ENCODE measurements around the gene DUOXA2.
"Not testable (repeated sequence)": the region's sequence is repeated elsewhere in the genome, so short reads cannot be mapped to it uniquely, and the experiment has no call there.

The DUOXA2 gene

DNA sequence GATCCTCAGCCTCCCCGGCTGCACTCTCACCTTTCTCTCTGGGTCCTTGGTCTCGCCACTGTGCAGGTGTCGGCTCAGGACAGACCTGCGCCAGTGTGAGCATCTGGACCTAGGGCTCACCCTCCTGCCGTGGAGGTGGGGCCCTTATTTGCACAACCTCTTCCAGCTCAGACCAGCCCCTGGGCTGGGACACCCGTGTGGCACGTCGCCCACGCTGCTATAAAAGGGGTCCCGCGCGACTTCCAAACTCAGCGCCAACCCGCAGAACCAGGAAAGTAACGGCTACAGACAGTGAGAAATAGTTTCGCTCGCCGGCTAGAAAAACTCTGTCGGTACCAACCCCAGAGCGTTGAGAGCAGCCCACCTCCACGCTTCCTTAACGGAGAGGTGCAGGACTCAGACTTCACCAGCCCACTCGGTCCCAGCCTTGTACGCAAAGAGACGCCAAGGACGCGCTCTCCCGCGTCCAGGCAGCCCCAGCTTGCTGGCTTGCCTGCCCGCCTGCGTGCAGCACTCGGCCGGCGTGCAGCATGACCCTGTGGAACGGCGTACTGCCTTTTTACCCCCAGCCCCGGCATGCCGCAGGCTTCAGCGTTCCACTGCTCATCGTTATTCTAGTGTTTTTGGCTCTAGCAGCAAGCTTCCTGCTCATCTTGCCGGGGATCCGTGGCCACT, at the start of gene DUOXA2, which contains the start of gene DUOX2:
Gene DUOXA2 (plus strand): TSS at position 251 of the 675 bp plus-strand sequence. CDS start 280 bp downstream, at position 531.
Gene DUOX2 (minus strand): TSS at position 97 of the 675 bp plus-strand sequence. CDS start 761 bp downstream, outside the sequence.
- peak; percentile 8 for DNase-seq (ENCODE audit: low spot score)

- peak; percentile 79 for DNase-seq (ENCODE audit: low spot score)
These were observed 49.7 kb upstream of the DUOXA2 start for GRCh38 chr15:45064386-45064785.

GRCh38 chr15:45069942-45070360, 44.2 kb upstream of the DUOXA2 start:
- not testable (repeated sequence) for DNase-seq (ENCODE audit: low spot score)

GRCh38 chr15:45073602-45074001, 40.5 kb upstream of the DUOXA2 start:
- DNase-seq (ENCODE audit: low spot score) = not testable (repeated sequence)

DNA sequence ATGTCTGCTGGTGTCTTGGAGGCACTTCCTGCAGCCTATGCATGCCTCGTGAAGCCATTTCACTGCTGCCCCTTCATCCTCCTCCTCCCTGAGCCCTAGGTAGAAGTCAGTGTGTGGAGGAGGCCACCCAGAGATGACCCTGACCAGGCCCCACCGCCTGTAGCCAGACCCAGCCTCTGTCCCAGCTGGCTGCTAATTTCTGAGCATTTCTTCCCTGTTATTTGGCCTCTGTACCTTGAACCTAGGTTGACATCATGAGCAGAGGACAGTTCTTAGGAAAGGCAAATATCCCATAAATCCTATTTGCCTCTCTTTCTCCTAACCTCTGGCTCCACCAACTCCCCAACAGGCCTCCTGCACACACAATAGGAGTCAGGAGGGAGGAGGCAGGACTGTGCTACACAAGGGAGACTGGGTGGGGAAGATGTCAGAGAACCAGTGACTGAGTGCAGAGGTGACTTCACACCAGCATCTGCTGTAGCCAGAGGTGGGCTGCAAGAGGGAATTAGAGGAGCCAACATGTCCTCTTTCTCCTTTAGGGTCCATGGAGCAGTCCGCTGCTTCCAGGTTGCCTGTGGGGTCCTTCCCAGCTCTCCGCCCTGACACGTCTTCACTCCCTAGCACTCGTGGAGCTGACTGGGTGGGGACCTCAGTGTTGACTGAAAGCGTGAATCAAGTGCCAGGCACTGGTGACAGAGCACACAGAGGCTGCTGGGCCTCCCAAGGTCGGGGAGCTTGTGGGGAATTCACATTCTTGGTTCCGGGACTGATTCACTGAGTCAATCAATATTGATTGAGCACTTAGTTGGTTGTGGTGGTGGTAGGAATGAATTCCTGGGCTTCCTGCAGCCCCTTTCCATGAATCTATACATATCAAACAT, 38.4 kb upstream of the DUOXA2 start:
- DNase-seq (ENCODE audit: low spot score) = not testable (repeated sequence)

GRCh38 chr15:45077391-45077790, 36.7 kb upstream of the DUOXA2 start:
- not testable (repeated sequence) for DNase-seq (ENCODE audit: low spot score)

- DNase-seq (ENCODE audit: low spot score) = not testable (repeated sequence)
These were observed 34.9 kb upstream of the DUOXA2 start for GRCh38 chr15:45079201-45079600.

DNA sequence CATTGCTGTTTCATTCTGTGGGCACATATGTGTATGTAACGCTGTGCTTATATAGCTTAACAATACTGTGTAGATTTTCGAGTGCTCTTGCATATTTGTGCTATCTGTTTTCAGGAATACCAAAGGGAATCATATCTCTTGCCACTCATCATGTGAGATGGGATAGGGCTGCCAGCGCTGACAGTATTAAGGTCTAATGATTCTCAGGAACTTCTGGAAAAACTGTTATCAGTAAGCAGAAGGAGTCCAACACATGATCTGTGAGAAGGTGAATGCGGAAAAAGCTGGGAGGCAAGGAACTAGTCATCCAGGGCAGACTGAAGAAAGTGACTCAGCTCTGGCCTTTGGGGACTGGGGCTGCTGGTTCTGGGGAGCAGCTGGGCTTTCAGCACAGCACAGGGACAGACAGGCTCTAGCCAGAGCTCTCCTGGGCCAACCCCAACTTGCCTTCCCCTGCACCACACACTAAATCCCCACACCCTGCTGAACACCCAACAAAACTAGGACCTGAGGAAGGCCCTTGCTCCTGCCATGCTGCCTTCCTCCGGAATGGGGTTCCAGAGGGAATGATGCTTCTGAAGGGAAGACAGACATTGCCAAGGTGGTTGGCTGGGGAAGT, 34.4 kb upstream of the DUOXA2 start:
- not testable (repeated sequence) for DNase-seq (ENCODE audit: low spot score)

DNA sequence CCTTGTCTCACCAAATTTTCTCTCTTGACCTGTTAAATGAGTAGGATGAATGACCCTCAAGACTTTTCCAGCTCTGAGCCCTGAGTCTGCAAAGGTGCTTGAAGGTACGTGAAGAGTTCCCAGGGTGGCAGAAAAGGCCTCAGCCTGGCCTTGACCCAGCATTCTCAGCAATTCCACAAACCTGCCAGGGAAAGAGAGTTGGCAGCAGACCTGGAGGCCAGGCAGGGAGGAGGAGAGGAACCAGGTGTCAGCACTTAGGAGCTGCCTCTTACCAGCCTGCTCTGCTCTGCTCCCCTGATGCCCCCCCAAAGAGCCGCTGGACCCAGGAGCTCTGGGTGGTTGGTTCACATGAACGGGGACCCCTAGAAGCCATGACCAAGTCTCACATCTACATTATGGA, 33.5 kb upstream of the DUOXA2 start:
- DNase-seq (ENCODE audit: low spot score) = not testable (repeated sequence)

GRCh38 chr15:45082412-45082811, 31.7 kb upstream of the DUOXA2 start:
- DNase-seq (ENCODE audit: low spot score) = not testable (repeated sequence)

GRCh38 chr15:45083223-45083622, 30.9 kb upstream of the DUOXA2 start:
- DNase-seq (ENCODE audit: low spot score) = no peak

- no peak for DNase-seq (ENCODE audit: low spot score)
These were observed 30.0 kb upstream of the DUOXA2 start for GRCh38 chr15:45084163-45084562.

DNA sequence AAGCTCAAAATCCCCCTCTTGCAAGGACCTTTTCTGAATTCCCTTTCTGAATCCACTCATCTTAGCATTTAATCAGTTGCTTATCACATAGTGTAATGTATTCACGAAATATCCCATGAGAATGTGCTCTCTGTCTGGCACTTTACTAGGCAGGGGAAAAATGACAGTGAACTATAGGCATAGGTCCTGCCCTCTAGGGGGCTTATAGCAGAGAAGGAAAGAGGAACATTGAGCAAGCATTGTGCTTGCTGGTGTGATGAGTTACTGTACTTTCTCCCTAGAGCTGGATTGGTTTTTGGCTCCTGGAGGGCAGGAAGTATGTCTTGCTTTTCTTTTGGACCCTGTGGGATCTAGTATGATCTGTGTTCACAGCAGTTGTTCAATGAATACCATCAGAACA, 26.6 kb upstream of the DUOXA2 start:
- DNase-seq (ENCODE audit: low spot score) = no peak

GRCh38 chr15:45088801-45089711, 25.1 kb upstream of the DUOXA2 start:
- DNase-seq (ENCODE audit: low spot score) = no peak

DNA sequence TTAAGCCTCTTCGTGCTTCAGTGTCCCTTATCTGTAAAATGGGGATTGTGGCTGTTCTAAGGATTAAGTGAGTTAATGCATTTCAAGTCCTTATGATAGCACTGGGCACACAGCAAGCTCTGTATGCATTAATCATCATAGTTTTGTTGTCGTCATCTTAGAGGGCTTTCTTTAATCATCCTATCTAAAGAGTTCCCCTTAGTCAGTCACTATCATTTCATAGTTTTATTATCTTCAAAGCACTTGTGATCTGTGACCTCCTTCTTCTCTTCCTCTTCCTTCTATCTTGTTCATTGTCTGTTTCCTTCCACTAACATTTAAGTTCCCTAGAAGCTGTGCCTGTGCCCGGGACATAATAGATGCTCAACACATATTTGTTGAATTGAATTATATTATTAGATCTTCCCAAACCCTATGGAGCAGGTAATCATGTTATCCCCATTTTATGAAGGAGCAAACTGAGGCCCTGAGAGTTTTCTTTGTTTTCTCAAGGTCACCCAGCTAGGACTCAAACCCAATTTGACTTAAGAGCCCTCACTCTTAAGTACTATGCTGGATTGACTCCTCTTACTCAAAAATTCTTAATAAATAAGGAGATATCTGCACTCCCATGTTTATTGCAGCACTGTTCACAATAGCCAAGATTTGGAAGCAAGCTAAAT, 24.3 kb upstream of the DUOXA2 start:
- DNase-seq (ENCODE audit: low spot score) = no peak

- DNase-seq (ENCODE audit: low spot score) = no peak
These were observed 23.0 kb upstream of the DUOXA2 start for GRCh38 chr15:45091161-45091560.

- no peak for DNase-seq (ENCODE audit: low spot score)
These were observed 22.6 kb upstream of the DUOXA2 start for GRCh38 chr15:45091576-45091975.

DNA sequence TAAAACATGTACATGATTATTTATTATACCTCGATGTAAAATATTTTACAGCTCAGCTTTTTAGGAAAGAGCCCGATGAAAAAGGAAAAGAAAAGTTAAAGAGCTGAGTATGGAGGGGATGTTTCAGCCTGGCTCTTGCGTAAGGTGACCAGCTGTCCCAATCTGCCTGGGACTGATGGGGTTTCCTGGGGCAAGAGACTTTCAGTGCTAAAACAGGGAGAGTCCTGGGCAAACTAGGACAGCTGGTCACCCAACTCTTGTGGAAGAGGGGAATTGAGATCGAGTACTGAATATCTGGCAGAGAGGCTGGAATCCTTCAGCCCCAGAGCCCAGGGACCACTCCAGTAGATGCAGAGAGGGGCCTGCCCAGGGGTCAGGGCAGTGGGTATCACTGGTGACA, 21.1 kb upstream of the DUOXA2 start:
- no peak for DNase-seq (ENCODE audit: low spot score)

- DNase-seq (ENCODE audit: low spot score) = no peak
These were observed 20.3 kb upstream of the DUOXA2 start for GRCh38 chr15:45093622-45094357.

DNA sequence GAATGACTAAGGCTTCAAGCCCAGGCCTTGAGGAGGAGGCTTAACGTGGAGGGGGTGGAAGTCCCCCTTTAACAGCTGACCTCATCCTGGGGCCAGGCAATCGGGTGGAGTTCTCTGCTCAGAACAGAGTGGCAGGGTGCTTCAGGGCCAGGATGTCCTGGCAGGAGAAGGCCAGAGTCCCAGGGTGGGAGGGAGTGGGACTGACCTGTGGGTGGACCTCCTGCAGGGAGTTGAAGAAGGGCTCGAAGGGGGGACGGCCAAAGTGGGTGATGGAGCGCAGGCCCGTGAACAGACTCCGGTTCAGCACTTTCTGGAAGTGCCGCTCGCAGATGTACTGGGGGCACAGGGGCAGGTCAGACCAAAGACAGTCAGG, 19.8 kb upstream of the DUOXA2 start:
- no peak for DNase-seq (ENCODE audit: low spot score)
